IPS-20b (cell line): ENCODE data around the gene PHACTR3.

Source experiments
- H3K27ac ChIP-seq: one replicate; pipeline ENCODE4 v1.5.1; 2013; ENCODE audit warnings: low read length
- H3K27me3 ChIP-seq: 2 replicates; pipeline ENCODE4 v1.6.1; 2013; ENCODE audit warnings: mild to moderate bottlenecking, low read length, inconsistent platforms; ENCODE audit not compliant: insufficient read depth
- H3K36me3 ChIP-seq: 2 replicates; pipeline ENCODE4 v1.6.1; 2013; ENCODE audit warnings: low read depth, mild to moderate bottlenecking, inconsistent platforms, low read length, moderate library complexity; ENCODE audit not compliant: insufficient read depth
- H3K4me1 ChIP-seq: 2 replicates; pipeline ENCODE4 v1.6.1; 2013; ENCODE audit warnings: mild to moderate bottlenecking, control low read depth, inconsistent platforms, low read length, moderate library complexity; ENCODE audit not compliant: insufficient read depth
- H3K4me3 ChIP-seq: 2 replicates; pipeline ENCODE4 v1.5.1; 2013; ENCODE audit warnings: mild to moderate bottlenecking, low read length, inconsistent platforms
- H3K9ac ChIP-seq: 2 replicates; pipeline ENCODE4 v1.6.1; 2013; ENCODE audit warnings: low read depth, mild to moderate bottlenecking, inconsistent platforms, low read length, moderate library complexity
- H3K9me3 ChIP-seq: 2 replicates; pipeline ENCODE4 v1.6.1; 2013; ENCODE audit warnings: mild to moderate bottlenecking, low read depth, low read length, inconsistent platforms; ENCODE audit not compliant: insufficient read depth

The PHACTR3 gene

GRCh38 chr20:59566631-59567524, 37.5 kb upstream of the PHACTR3 start:
- no peak overlapping the region for H3K9ac ChIP-seq
- no peak overlapping the region for H3K4me3 ChIP-seq
- H3K27me3 ChIP-seq = peaks cover 74% of the 10 kb centered on the region
- no peaks in the 10 kb centered on the region for H3K4me1 ChIP-seq
- H3K9me3 ChIP-seq = no peaks in the 10 kb centered on the region
- H3K36me3 ChIP-seq = no peaks in the 10 kb centered on the region
- H3K27ac ChIP-seq = no peak overlapping the region

DNA sequence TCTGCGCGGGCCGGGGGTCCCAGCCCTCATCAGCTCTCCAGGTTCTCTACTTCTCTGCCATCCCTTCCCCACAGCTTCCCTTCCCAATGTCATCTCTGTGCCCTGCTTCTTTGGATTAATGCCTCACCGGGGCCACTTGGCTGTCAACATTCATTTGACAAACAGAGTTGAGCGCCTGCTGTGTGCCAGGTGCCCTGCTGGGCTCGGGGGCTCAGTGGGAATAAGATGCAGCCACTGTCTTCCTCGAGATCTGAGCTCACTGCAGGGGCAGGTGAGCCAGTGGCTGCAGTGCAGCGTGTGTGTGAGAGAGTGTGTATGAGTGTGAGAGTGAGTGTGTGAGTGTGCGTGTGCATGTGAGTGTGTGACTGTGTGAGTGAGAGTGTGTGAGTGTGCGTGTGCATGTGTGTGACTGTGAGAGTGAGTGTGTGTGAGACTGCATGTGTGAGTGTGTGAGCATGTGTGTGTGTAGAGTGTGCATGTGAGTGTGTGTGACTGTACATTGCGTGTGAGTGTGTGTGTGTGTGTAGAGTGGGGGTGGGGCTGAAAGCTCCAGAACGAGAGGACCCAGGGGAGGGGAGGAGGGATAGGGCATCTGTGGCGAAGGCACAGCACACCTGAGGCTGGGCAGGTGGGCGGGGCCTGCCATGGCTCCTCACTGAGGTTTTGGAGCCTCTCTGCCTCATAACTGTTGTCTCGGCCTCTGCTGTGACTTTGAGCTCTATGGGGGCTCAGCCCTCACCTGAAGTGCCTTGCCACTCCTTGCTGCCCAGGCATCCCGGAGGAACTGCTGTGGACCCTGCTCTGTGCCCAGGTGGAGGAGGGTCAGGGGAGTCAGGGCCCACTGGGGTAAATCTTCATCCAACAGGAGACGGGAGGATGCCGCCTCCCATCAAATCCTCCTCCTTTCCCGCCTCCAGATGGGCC, 36.5 kb upstream of the PHACTR3 start:
- H3K4me1 ChIP-seq = no peaks in the 10 kb centered on the region
- no peaks in the 10 kb centered on the region for H3K36me3 ChIP-seq
- no peaks in the 10 kb centered on the region for H3K9me3 ChIP-seq
- H3K27me3 ChIP-seq = peaks cover 74% of the 10 kb centered on the region
- no peak overlapping the region for H3K9ac ChIP-seq
- H3K27ac ChIP-seq = no peak overlapping the region
- H3K4me3 ChIP-seq = no peak overlapping the region

DNA sequence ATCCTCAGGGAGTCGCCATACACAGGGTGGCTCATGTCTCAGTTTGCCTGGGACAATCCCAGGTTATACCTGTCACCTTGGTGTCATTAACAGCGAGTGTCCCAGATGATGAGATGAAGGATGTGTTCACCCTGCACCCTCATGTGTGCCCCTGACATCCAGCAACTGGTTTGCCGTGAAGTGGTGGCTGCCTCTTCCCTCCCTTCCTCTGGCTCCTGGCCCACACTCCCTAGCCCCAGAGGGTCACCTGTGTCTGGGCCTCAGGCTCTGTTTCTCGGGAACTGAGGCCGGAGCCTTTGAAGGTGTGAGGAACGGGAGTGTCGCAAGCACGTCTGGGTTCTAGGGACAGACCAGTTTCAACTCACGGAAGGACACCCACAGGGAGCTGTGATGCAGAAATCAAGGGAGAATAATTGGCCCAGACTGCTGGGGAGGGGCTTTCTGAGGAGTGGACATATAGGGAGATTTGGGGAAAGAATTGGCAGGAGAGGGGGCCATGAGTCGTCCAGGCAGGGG, 35.8 kb upstream of the PHACTR3 start:
- Histone ChIP-seq H3K27me3 (peaks cover 74% of the 10 kb centered on the region), H3K4me1 (no peaks in the 10 kb centered on the region), H3K9ac (no peak overlapping the region), H3K36me3 (no peaks in the 10 kb centered on the region), H3K9me3 (no peaks in the 10 kb centered on the region), H3K4me3 (no peak overlapping the region), H3K27ac (no peak overlapping the region)

GRCh38 chr20:59569305-59569704, 35.0 kb upstream of the PHACTR3 start:
- Histone ChIP-seq H3K36me3 (no peaks in the 10 kb centered on the region), H3K4me3 (no peak overlapping the region), H3K9me3 (no peaks in the 10 kb centered on the region)

DNA sequence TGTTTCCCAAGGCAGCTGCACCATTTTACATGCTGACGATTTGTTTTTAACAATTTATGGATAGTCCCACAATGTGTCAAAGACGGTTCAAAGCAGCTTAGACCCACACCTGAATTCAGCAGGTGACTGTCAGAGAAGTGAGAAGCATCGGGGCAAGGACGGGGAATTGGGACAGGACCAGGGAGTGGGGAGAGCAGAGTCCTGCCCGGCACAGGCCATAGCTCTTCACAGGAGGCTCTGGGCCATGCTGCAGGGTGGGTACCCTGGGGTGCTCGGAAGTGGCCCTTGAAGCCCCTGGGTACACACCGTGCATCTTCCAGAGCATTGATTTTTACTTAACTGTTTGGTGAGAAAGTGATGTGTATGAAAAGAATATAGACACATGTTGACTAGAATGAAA, 33.2 kb upstream of the PHACTR3 start:
- Histone ChIP-seq H3K9ac (no peak overlapping the region), H3K36me3 (no peaks in the 10 kb centered on the region), H3K27ac (no peak overlapping the region), H3K4me1 (no peaks in the 10 kb centered on the region), H3K27me3 (peaks cover 77% of the 10 kb centered on the region), H3K9me3 (no peaks in the 10 kb centered on the region), H3K4me3 (no peak overlapping the region)

More at GRCh38 chr20:59569305-59569704, 35.0 kb upstream of the PHACTR3 start:
- Histone ChIP-seq H3K4me1 (no peaks in the 10 kb centered on the region), H3K27ac (no peak overlapping the region), H3K27me3 (peaks cover 75% of the 10 kb centered on the region), H3K9ac (no peak overlapping the region)

DNA sequence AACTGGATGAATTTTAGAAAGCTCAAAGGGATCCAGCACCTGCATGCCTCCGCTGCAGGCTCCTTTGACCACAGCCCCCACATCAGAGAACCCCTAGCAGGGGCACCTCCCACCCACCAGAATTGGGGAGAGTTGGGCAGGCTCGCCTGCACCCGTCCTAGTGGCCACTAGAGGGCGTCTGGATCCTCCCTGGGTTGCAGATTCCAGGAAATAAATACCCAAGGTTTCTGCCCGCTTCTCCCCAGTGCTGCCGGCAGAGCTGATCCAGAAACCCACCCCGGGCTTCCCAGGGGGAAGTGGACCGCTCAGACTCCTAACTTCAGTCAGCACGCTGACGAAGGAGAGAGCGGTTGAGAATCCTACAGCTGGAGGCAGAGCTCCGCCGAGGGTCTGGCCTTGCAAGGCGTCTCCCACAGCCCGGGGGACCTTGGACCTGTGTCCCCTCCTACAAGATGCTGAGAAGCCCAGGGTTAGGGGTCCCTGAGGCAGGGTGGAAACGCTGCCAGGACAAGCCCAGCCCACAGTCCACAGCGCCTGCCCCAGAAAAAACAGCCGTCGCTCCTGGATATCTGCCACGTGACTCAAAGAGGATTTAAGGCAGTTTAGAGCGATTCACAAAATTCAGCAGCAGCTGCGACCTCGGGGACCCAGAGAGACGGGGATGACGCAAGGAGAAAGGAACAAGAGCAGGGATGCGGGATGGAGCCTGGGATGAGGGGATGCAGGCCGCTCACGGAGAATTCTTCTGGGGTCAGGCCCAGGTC, 32.6 kb upstream of the PHACTR3 start:
- H3K27ac ChIP-seq = no peak overlapping the region
- H3K4me3 ChIP-seq = peak overlapping the region; percentile 75
- H3K9me3 ChIP-seq = no peaks in the 10 kb centered on the region
- peak overlapping the region; percentile 54; the same call in 1 of the 2 replicates for H3K9ac ChIP-seq
- H3K4me1 ChIP-seq = no peaks in the 10 kb centered on the region; the same call in 1 of the 2 replicates
- no peaks in the 10 kb centered on the region for H3K36me3 ChIP-seq
- peaks cover 82% of the 10 kb centered on the region for H3K27me3 ChIP-seq

DNA sequence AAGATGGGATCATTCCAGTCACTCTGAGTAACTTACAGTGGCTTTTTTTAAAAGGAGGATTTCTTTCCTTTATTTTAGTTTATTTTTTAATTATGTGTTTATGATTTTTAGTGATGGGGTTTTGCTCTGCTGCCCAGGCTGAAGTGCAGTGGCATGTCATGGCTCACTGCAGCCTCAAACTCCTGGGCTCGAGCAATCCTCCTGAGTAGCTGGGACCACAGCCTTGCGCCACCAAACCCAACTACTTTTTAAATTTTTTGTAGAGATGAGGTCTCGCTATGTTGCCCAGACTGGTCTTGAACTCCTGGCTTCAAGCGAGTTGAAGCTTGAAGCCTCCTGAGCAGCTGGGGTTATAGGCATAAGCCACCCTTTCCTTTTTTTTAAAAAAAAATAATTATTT, 31.8 kb upstream of the PHACTR3 start:
- H3K27ac ChIP-seq = no peak overlapping the region
- no peak overlapping the region for H3K4me3 ChIP-seq

DNA sequence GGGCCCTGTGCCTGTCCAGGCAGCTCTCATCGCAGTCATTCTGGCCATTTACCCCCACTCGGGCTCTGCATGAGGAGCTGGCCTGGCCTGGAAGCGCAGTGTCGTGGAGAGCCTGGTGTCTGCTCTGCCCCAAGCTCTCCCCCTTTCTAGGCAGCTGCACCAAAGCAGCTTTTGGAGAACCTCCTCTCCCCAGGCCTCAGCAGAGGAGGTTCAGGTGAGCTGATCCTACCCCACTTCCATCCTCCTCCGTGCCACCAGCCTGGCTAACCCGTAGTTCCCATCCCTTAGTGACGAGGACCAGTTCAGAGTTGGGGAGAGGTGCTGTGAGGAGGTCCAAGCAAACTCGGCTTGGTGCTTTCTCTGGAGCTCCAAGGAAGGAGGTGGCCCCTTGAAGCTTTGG, 30.5 kb upstream of the PHACTR3 start:
- H3K9me3 ChIP-seq = no peaks in the 10 kb centered on the region
- no peak overlapping the region for H3K4me3 ChIP-seq
- H3K27me3 ChIP-seq = peaks cover 96% of the 10 kb centered on the region
- H3K9ac ChIP-seq = no peak overlapping the region
- H3K4me1 ChIP-seq = no peaks in the 10 kb centered on the region; the same call in 1 of the 2 replicates
- no peak overlapping the region for H3K27ac ChIP-seq
- no peaks in the 10 kb centered on the region for H3K36me3 ChIP-seq

More for the DNA sequence above, 31.8 kb upstream of the PHACTR3 start:
- no peak overlapping the region for H3K9ac ChIP-seq
- H3K4me1 ChIP-seq = no peaks in the 10 kb centered on the region; the same call in 1 of the 2 replicates
- no peaks in the 10 kb centered on the region for H3K9me3 ChIP-seq
- no peaks in the 10 kb centered on the region for H3K36me3 ChIP-seq
- H3K27me3 ChIP-seq = peaks cover 89% of the 10 kb centered on the region

DNA sequence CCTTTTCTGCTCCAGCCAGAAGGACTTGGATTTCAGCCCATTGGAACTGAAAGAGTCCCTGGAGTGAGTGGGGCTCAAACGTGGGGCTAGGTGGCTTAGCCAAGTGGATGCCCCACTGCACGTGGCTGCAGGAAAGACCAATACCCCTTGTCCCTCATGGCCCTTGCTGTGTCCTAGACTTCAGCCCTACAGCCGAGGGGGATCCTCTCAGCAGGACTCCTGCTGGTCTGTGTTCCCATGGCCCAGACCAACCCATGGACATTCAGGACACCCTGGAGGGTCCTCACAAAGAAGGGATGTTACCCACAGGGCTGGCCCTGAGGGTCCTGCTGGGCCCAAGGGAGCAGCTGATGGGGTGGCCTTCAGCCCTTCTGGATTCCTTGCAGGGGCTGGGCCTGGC, 30.0 kb upstream of the PHACTR3 start:
- Histone ChIP-seq H3K4me3 (no peak overlapping the region), H3K36me3 (no peaks in the 10 kb centered on the region), H3K27me3 (peaks cover 96% of the 10 kb centered on the region), H3K4me1 (no peaks in the 10 kb centered on the region; the same call in 1 of the 2 replicates), H3K9me3 (no peaks in the 10 kb centered on the region), H3K27ac (no peak overlapping the region), H3K9ac (no peak overlapping the region)

- no peak overlapping the region for H3K9ac ChIP-seq
- no peaks in the 10 kb centered on the region; the same call in 1 of the 2 replicates for H3K4me1 ChIP-seq
- H3K27ac ChIP-seq = no peak overlapping the region
- H3K36me3 ChIP-seq = no peaks in the 10 kb centered on the region
- H3K9me3 ChIP-seq = no peaks in the 10 kb centered on the region
- no peak overlapping the region for H3K4me3 ChIP-seq
- H3K27me3 ChIP-seq = peaks cover 96% of the 10 kb centered on the region
Measured at GRCh38 chr20:59575216-59575615, 29.1 kb upstream of the PHACTR3 start.

DNA sequence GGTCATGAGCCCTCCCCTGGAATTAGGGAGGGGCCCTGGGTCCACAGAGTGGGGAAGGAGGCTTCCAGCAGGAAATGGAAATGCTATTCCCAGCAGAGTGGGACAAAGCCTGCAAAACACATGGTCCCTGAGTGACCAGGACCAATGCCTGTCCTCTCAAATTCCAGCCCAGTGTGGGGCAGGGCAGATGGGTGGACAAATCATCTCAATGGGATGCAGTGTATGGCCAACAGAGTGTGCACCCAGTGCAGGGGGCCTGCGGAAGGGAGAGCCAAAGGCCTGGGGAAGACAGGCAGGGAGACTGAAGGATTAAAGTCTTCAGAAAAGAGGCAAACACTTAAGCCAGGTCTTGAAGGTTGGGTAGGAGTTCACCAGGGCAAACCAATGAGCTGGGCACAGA, 28.7 kb upstream of the PHACTR3 start:
- H3K36me3 ChIP-seq = no peaks in the 10 kb centered on the region
- no peaks in the 10 kb centered on the region; the same call in 1 of the 2 replicates for H3K4me1 ChIP-seq
- peaks cover 96% of the 10 kb centered on the region for H3K27me3 ChIP-seq
- H3K27ac ChIP-seq = no peak overlapping the region
- no peak overlapping the region for H3K9ac ChIP-seq
- H3K9me3 ChIP-seq = no peaks in the 10 kb centered on the region
- H3K4me3 ChIP-seq = no peak overlapping the region
